Left cardiac atrium (tissue), 4 donors: ENCODE results near the gene CD300LD. TPM values are rescaled to one million over a fixed set of nuclear protein-coding genes. Genes with fewer than 3 reads are reported as not detected.
"Not testable (repeated sequence)": the region's sequence is repeated elsewhere in the genome, so short reads cannot be mapped to it uniquely, and the experiment has no call there.

Experiments
- ATAC-seq, 2 donors: fragments of 200-7000 bp; cut with Tn5 transposase; one replicate each; pipeline ENCODE4 v1.9.1; 2020; ENCODE audit warnings: mild to moderate bottlenecking in 2 of 2, moderate library complexity in 2 of 2
- DNase-seq: peaks from one replicate; pipeline ENCODE4 v3.0.0-alpha.2; 2020
- intact Hi-C, 2 donors: fragments of 100-400 bp; cut with DNase I; formaldehyde crosslinking; loops; one replicate each; pipeline versions ENCODE4 v1.14.1 to v1.15.1; 2022 to 2023
- long read RNA-seq: library from polyadenylated mRNA; unstranded; transcript quantifications from one replicate; pipeline ENCODE4 v2.0.0, GENCODE V29; 2021
- total RNA-seq, 2 donors: library from RNA; stranded (reverse); fragmentation: NEBNext Ultra II Directional; extraction: Animal tissue kit (Norgen Biotek cat#: 25700); gene quantifications; one replicate each; pipeline ENCODE4 v1.2.1, GENCODE V29; 2021
- donor health status: DM: no; HTN: yes; CAD: no.
- donor health status: DM: no; HTN: yes; CAD: no; lungs with severe emphysema.
- donor health status: DM: yes; HTN: yes; CAD: no.
- donor health status: Dilated cardiomyopathy.

The CD300LD gene
- total RNA-seq: not detected
- long read RNA-seq: 0 reads

DNA sequence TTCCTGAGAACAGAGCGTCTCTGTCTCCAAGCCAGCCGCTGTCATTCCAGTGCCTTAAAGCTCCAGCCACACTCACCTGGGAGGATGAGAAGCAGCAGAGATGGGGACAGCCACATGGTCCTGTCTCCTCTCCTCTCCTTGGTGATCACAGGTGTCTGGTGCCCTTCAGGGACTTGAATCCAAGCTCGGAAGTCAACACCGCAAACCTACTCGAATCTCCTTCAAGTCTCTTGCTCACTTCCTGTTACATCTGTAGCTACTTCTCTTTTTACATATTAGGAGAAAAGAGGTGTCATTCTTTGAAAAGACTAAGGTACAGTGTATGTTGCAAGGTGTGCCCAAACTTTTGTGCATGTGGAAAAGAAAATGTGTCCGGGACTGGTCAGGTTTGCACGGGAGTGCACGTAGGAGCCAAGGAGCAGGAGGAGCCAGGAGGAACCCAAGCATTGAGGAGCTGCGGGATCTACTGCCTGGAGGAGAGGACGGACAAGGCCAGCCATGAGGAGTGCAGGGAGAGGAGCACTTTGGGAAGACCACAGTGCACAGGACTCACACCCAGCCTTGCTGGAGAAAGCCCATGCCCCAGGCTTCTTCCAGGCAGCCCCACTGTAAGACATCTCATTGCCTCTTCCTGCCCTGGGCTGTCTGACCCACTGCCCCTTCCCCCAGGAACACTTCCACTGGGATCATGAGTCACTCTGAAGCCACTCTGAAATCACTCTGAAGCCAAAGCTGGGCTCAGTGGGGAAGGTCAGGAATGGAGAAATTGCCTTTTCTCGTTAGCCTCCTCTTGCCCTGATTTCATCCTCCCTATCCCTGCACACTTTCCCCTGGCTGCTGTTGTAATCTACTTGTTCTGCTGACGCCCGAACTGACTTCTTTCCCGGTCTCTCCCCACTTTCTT is at the start of gene CD300LD:
TSS of gene CD300LD (minus strand) at position 197 of the 904 bp plus-strand sequence. CDS start at position 116, 81 bp downstream.
- DNase-seq: no peak
- no peak for ATAC-seq
- intact Hi-C loops: no loop called here

DNA sequence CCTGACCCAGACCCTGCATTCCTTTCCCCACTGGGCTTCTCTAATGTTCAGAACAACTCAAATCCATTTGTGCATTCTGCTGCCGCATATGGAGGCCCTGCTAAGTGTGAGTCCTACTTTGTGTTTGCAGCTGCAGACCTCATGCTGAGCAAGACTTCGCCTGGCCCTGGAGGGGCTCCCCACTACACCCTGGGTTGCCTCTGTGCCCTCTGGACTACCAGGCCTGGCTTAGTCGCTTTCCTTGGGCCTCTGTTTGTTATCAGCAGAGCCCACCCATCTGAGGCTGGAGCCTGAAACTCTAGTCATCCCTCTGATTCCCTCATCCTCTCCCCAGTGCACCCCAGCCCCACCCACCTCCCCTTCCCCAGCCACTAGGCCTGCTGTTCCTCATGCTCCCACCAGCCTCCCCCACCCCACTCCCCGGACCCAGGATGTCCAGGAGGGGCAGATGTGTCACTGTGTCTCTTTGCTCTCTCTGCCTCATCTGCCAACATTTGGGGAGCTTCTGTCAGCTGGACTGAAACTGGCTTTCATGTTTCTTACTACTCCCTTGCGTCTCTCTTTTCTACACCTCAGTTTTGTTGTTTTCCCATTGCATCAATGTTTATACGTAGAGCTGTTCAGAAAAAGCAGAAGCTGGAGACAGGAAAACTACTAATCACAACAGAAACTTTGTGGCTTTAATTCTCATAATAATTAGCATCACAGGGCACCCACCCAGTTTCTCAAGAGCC is 49.3 kb upstream of the CD300LD start:
- DNase-seq: no peak
- intact Hi-C loops: no loop called here
- no peak for ATAC-seq

- DNase-seq: no peak
- ATAC-seq: peak in 1 of 2 donors; percentile 57
- intact Hi-C loops: no loop called here
Measured at GRCh38 chr17:74639704-74640151, 47.6 kb upstream of the CD300LD start.

DNA sequence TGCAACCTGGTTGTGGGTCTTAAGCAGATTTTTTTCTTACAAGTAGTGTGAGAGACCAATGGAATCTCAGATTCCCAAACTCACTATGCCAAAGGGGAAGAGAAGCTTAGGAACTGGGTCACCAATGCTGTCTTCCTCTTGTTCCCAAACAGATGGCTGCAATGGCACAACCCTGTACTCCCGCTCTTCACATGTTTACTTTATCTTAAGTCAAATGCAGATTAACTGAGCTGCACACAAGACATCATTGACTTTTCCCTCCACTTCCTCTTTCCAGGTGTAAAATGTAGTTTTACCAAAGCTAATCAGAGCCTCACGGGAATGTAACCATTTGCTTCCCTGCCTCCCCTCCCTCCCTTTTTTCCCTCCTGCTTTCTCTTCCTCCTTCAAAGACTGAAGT is 45.8 kb upstream of the CD300LD start:
- intact Hi-C loops: no loop called here
- ATAC-seq: no peak
- DNase-seq: no peak

GRCh38 chr17:74637265-74637664 is 45.2 kb upstream of the CD300LD start:
- ATAC-seq (no peak), DNase-seq (no peak)
- intact Hi-C loops: no loop called here

- DNase-seq, ATAC-seq, intact Hi-C loops: not testable (repeated sequence)
Measured at GRCh38 chr17:74636541-74637085, 44.5 kb upstream of the CD300LD start.

DNA sequence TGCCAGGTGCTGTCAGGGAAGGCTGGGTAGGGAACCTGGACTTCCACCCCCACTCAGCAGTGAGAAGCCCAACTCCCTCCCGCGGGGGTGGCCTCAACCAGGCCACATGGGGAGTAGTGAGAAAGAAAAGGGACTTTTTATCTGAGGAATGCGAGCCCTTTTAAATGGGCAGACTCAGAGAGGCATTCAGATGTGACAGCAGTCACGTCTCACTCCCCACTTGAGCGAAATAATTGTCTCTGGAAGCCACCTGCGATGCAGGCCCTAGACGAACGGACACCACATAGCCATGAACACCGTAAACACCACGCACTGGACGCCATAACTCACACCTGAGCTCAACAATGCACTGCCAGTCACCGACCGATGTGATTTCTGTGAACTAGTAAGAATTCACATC is 43.3 kb upstream of the CD300LD start:
- DNase-seq (no peak), ATAC-seq (no peak)
- intact Hi-C loops: no loop called here

DNA sequence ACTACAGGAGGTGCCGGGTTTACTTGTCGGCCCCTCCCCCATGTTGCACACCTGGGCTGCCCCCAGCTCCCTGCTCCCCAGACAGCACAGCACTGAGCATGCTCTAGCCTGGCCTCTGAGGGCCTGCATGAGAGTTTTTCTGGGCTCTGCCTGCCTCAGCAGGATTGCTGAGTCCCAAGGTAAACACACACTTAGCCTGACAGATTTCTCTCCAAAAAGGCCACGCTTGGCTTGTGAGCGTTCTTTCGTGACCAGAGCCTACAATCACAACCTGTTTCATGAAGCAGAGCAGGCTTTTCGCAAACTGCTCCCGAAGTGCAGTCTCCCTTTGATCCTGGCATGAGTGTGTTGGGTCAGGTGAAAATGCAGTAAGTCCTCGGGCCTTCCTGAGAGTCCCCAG is 41.2 kb upstream of the CD300LD start:
- DNase-seq (no peak), ATAC-seq (no peak)
- intact Hi-C loops: no loop called here

DNA sequence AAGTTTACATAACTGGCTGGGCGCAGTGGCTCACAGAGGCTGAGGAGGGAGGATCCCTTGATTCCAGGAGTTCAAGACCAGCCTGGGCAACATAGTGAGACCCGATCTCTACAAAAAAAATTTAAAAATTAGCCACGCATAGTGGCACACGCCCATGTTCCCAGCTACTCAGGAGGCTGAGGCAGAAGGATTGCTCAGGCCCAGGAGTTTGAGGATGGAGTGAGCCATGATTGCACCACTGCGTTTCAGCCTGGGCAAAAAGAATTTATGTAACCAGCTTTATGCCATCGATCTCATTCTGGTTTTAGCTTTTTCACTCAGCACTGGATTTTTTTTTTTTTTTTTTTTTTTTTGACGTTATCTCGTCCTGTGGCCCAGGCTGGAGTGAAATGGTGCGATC is 40.5 kb upstream of the CD300LD start:
- DNase-seq: no peak
- intact Hi-C loops: no loop called here
- ATAC-seq: no peak

- peak in 1 of 2 donors; percentile 76 for ATAC-seq
- DNase-seq: no peak
- intact Hi-C loops: no loop called here
Measured at GRCh38 chr17:74631468-74632450, 39.7 kb upstream of the CD300LD start.

DNA sequence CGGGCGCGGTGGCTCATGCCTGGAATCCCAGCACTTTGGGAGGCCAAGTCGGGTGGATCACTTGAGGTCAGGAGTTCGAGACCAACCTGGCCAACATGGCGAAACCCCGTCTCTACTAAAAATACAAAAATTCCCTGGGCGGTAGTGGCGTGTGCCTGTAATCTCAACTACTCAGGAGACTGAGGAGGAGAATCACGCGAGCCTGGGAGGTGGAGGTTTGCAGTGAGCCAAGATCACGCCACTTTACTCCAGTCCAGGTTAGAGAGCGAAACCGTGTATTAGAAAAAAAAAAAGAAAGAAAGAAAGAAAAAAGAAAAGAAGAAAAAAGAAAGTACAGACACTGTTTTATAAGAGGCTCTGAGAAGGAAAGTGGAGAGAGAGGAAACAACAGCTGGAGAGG is 38.2 kb upstream of the CD300LD start:
- intact Hi-C loops, DNase-seq, ATAC-seq: not testable (repeated sequence)

DNA sequence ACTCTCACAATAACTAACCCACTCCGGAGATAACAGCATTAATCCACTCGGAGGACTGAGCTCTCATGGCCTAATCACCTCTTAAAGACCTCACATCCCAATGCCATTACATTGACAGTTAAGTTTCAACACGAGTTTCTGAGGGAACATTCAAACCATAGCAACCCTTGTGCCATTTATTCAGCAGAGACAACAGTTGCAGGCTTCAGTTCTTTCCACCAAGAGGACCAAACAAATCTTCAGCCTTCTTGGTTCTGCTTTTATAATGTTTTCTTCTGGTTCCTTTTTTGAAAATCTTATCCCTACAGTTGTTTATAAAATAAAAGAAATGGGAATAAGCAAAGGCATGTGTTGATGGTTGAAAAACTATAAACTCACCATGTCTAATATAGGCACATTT is 33.6 kb upstream of the CD300LD start:
- no peak for ATAC-seq
- intact Hi-C loops: no loop called here
- DNase-seq: no peak

GRCh38 chr17:74624131-74624530 is 32.0 kb upstream of the CD300LD start:
- DNase-seq (no peak), ATAC-seq (no peak)
- intact Hi-C loops: no loop called here

DNA sequence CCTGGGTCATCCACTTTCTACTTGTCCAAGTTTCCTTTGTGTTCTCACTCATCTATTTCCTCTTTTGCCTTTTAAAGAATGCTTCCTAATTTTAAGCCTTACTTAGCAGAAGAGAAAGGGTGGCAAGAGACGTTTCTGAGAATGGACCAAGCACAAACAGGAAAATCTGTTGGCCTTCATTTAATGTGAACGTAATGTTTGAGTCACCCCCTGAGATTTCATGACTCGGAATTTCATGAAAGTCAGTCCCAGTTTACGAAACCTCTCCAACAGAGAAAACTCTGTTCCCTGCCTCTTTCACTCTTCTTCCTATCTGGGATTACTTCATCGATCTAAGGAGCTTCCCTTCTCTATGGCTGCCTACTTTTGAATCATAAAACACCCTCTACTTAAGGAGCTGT is 31.6 kb upstream of the CD300LD start, which contains the start of gene CD300E:
TSS of gene CD300E (minus strand) at position 46 of the 401 bp plus-strand sequence. CDS start 117 bp downstream, outside the sequence.
- intact Hi-C loops: no loop called here
- DNase-seq: no peak
- ATAC-seq: peak; percentile 26 to 30

DNA sequence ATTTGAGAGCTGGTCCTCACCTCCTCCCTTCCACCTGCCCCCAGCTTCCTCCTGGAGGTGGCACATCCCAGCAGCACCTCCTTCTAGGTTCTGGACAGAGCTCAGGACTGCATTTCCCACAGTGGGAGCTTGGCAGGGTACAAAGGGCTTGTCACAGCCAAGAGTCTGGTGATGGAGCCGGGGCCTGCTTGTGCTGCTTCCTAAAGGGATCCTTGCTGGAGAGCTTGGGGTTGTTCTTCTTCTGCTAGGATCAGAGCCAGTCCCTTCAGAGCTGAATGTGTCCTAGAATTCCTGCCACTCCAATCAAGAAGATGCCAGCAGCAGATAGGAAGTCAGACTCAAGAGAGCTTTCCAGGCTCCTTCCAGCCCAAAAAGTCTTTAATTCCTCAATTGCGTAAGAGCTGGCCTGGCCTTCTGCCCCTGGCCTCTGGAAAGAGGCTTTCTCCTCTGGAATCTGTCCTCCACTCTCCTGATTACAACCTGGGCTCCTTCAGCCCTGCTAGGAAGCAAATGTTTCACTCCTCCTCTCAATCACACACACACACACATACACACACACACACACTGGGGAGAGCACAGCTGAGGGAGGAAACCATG is 27.1 kb upstream of the CD300LD start:
- peak; percentile 44 for DNase-seq
- intact Hi-C loops: no loop called here
- peak; percentile 43 to 58 for ATAC-seq

GRCh38 chr17:74618451-74618850 is 26.4 kb upstream of the CD300LD start:
- intact Hi-C loops: no loop called here
- ATAC-seq (no peak), DNase-seq (no peak)

GRCh38 chr17:74616696-74617095 is 24.6 kb upstream of the CD300LD start:
- ATAC-seq: no peak
- intact Hi-C loops: no loop called here
- no peak for DNase-seq

GRCh38 chr17:74612046-74612445 is 20.0 kb upstream of the CD300LD start:
- no peak for ATAC-seq
- intact Hi-C loops: no loop called here
- no peak for DNase-seq
